HCT116 (cell line): ENCODE data around the gene IFNA1. TPM values are rescaled to one million over a fixed set of nuclear protein-coding genes. Genes with fewer than 3 reads are reported as not detected.

ENCODE experiments used
- ATAC-seq: fragments of 200-7000 bp; cut with Tn5 transposase; 2 replicates; pipeline ENCODE4 v1.9.1; 2020; ENCODE audit warnings: mild to moderate bottlenecking, moderate library complexity
- BruUV-seq: library from RNA; stranded (reverse); fragments of 400-500 nt; replicated peaks from 2 replicates; lab custom pipeline; 2021; lab: Mats Ljungman, UMichigan
- CTCF ChIA-PET: fragments of 300-600 bp; sonication (Branson Sonifier 250); formaldehyde crosslinking; loops from one replicate; lab custom pipeline; 2021; ENCODE audit warnings: antibody characterized with exemption; lab: Charles Lee
- POLR2A ChIA-PET: fragments of 300-600, 350-600 bp; sonication (Branson Sonifier 250); formaldehyde crosslinking; loops from one replicate; lab custom pipeline; 2021; ENCODE audit warnings: antibody characterized with exemption; lab: Charles Lee
- RAD21 ChIA-PET, 2 experiments: fragments of 300-600 bp; sonication (Branson Sonifier 250); formaldehyde crosslinking; loops; one replicate each; lab custom pipeline; 2023; ENCODE audit warnings: low total read pairs in 2 of 2; ENCODE audit not compliant: uncharacterized antibody in 2 of 2, unreplicated experiment in 2 of 2, low non-redundant PET in 1 of 2; lab: Charles Lee
- DNase-seq: peaks from one replicate; pipeline ENCODE4 v3.0.0-alpha.2; 2010; ENCODE audit warnings: low read depth, low spot score
- H2AFZ ChIP-seq: fragments of 200-600 bp; shearing (Covaris generic), sonication (generic); 2 replicates; pipeline ENCODE4 v1.6.1; 2017; ENCODE audit warnings: low read depth, mixed run types, mixed read lengths, antibody characterized with exemption, low read length; ENCODE audit not compliant: poor library complexity, severe bottlenecking
- H3K27ac ChIP-seq: 2 replicates; pipeline ENCODE4 v1.5.1; 2012; ENCODE audit warnings: low read depth, low read length
- H3K27me3 ChIP-seq: fragments of 200-600 bp; sonication (generic); 2 replicates; pipeline ENCODE4 v1.6.1; 2016; ENCODE audit warnings: mixed run types, low read length, mixed read lengths; ENCODE audit not compliant: insufficient read depth
- H3K36me3 ChIP-seq, 2 experiments: fragments of 200-500 bp in 1 of 2; fragments of 200-600 bp in 1 of 2; sonication (Bioruptor generic) in 1 of 2; sonication (generic) in 1 of 2; 2 replicates each; pipeline versions ENCODE4 v1.5.1 to v1.6.1; 2014 to 2016; ENCODE audit warnings: low read length in 2 of 2, inconsistent platforms in 1 of 2, mixed read lengths in 1 of 2, mixed run types in 1 of 2; ENCODE audit not compliant: insufficient read depth in 2 of 2, control insufficient read depth in 1 of 2
- H3K4me1 ChIP-seq, 2 experiments: fragments of 200-600 bp in 1 of 2; sonication (generic) in 1 of 2; 2 replicates each; pipeline versions ENCODE4 v1.5.1 to v1.6.1; 2012 to 2017; ENCODE audit warnings: low read length in 2 of 2, inconsistent platforms in 1 of 2, mild to moderate bottlenecking in 1 of 2, mixed read lengths in 1 of 2, mixed run types in 1 of 2, moderate library complexity in 1 of 2; ENCODE audit not compliant: insufficient read depth in 2 of 2, control insufficient read depth in 1 of 2
- H3K4me2 ChIP-seq: fragments of 200-600 bp; sonication (generic); 2 replicates; pipeline ENCODE4 v1.6.1; 2017; ENCODE audit warnings: mixed run types, low read length, mixed read lengths
- H3K4me3 ChIP-seq, 2 experiments: fragments of 200-600 bp in 1 of 2; sonication (generic) in 1 of 2; replicated peaks in 1 of 2; 2 replicates each; pipeline ENCODE4 v1.5.1; 2011 to 2016; ENCODE audit warnings: low read length in 2 of 2, control low read depth in 1 of 2, low read depth in 1 of 2, mild to moderate bottlenecking in 1 of 2, mixed read lengths in 1 of 2, mixed run types in 1 of 2
- H3K79me2 ChIP-seq: fragments of 200-600 bp; sonication (generic); 2 replicates; pipeline ENCODE4 v1.6.1; 2017; ENCODE audit warnings: mild to moderate bottlenecking, mixed run types, low read length, moderate library complexity, mixed read lengths; ENCODE audit not compliant: insufficient read depth
- H3K9ac ChIP-seq: fragments of 200-600 bp; sonication (generic); 2 replicates; pipeline ENCODE4 v1.6.1; 2016; ENCODE audit warnings: low read length, mixed read lengths
- H3K9me2 ChIP-seq: fragments of 200-600 bp; sonication (generic), shearing (Covaris generic); 2 replicates; pipeline ENCODE4 v1.6.1; 2017; ENCODE audit warnings: mixed run types, mild to moderate bottlenecking, moderate library complexity; ENCODE audit not compliant: insufficient read depth
- H3K9me3 ChIP-seq, 2 experiments: fragments of 200-500 bp in 1 of 2; fragments of 200-600 bp in 1 of 2; sonication (Bioruptor generic) in 1 of 2; sonication (generic) in 1 of 2; 2 replicates each; pipeline ENCODE4 v1.6.1; 2014 to 2017; ENCODE audit warnings: low read length in 2 of 2, mixed read lengths in 2 of 2, inconsistent platforms in 1 of 2, low read depth in 1 of 2, mild to moderate bottlenecking in 1 of 2, mixed run types in 1 of 2, moderate library complexity in 1 of 2; ENCODE audit not compliant: control insufficient read depth in 1 of 2, insufficient read depth in 1 of 2
- H4K20me1 ChIP-seq: fragments of 200-600 bp; sonication (generic), shearing (Covaris generic); 2 replicates; pipeline ENCODE4 v1.6.1; 2017; ENCODE audit warnings: mixed run types, mild to moderate bottlenecking, moderate library complexity; ENCODE audit not compliant: insufficient read depth
- CEBPB ChIP-seq: IDR thresholded peaks from 2 replicates; pipeline ENCODE4 v1.6.1; 2012; ENCODE audit warnings: low read depth
- EGR1 ChIP-seq: IDR thresholded peaks from 2 replicates; pipeline ENCODE4 v1.6.1; 2012; ENCODE audit warnings: low read depth
- ELF1 ChIP-seq: IDR thresholded peaks from 2 replicates; pipeline ENCODE4 v1.6.1; 2012; ENCODE audit warnings: low read depth, borderline replicate concordance
- EZH2 ChIP-seq: fragments of 200-600 bp; sonication (generic); IDR thresholded peaks from 2 replicates; pipeline ENCODE4 v1.6.1; 2017; ENCODE audit warnings: antibody characterized with exemption, mixed run types
- EZH2phosphoT487 ChIP-seq: fragments of 200-600 bp; IDR thresholded peaks from 2 replicates; pipeline ENCODE4 v1.6.1; 2018; ENCODE audit warnings: antibody characterized with exemption, borderline replicate concordance
- JUND ChIP-seq: IDR thresholded peaks from 2 replicates; pipeline ENCODE4 v1.6.1; 2012
- POLR2AphosphoS5 ChIP-seq: IDR thresholded peaks from 2 replicates; pipeline ENCODE4 v1.6.1; 2011; ENCODE audit warnings: mild to moderate bottlenecking, low read depth, low read length, moderate library complexity
- RAD21 ChIP-seq: IDR thresholded peaks from 2 replicates; pipeline ENCODE4 v1.6.1; 2012; ENCODE audit warnings: low read depth, mild to moderate bottlenecking
- SP1 ChIP-seq: IDR thresholded peaks from 2 replicates; pipeline ENCODE4 v1.6.1; 2012; ENCODE audit warnings: low read depth
- SRF ChIP-seq: IDR thresholded peaks from 2 replicates; pipeline ENCODE4 v1.6.1; 2012; ENCODE audit warnings: low read depth
- TCF7L2 ChIP-seq: IDR thresholded peaks from 2 replicates; pipeline ENCODE4 v1.7.0; 2011; ENCODE audit warnings: borderline replicate concordance, inconsistent platforms; ENCODE audit not compliant: insufficient read depth, insufficient read length; ENCODE audit errors: extremely low read depth
- ZNF274 ChIP-seq: fragments of 200-500 bp; sonication (Bioruptor generic); IDR thresholded peaks from 2 replicates; pipeline ENCODE4 v1.6.1; 2014; ENCODE audit warnings: mild to moderate bottlenecking, low read depth, low read length, inconsistent platforms
- intact Hi-C: fragments of 100-400 bp; cut with micrococcal nuclease; formaldehyde crosslinking; loops from 2 replicates; pipeline ENCODE4 v1.10.0; 2022
- total RNA-seq: library from RNA; stranded (reverse); gene quantifications from one replicate; pipeline ENCODE4 v1.2.1, GENCODE V29; 2021; ENCODE audit not compliant: unreplicated experiment
- TF ChIP-seq, protein P1 (sequence below): IDR thresholded peaks from 2 replicates; pipeline ENCODE4 v1.6.1; 2012
- TF ChIP-seq, protein P2 (sequence below): IDR thresholded peaks from 2 replicates; pipeline ENCODE4 v1.6.1; 2012; ENCODE audit warnings: low read depth
- TF ChIP-seq, protein P3 (sequence below): IDR thresholded peaks from 2 replicates; pipeline ENCODE4 v1.6.1; 2011; ENCODE audit warnings: mild to moderate bottlenecking, low read length, moderate library complexity; ENCODE audit not compliant: insufficient replicate concordance; ENCODE audit errors: extremely low read depth
- TF ChIP-seq, protein P4 (sequence below): IDR thresholded peaks from 2 replicates; pipeline ENCODE4 v1.6.1; 2012

The IFNA1 gene
- total RNA-seq, 1 experiment from 2014 or later, result not detected

DNA sequence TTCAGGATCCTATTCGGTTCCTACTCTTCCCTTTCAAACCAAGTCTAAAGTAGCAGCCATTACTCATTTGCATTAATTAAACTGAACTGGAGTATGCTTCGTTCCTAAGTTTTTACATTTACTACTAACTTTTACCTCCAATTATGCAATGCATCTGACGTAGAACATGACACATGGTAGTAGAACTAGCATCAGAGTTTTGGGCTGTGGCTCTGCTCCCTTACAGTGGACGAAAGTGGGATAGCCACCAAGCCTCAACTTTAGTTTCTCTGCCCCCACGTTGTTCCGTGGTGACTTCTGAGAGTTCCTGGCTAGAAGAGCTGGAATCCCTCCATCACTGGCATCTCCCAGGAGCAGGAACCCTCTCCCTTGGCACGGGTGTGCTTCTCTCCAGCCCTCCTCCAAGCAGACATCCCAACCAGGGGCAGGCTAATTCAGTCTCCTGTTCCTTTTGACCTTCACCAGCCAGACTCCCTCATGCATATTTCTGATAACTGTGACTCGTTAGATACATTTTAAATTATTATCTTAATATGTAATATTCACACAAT, 39.0 kb downstream of the IFNA1 start:
- Histone ChIP-seq H3K79me2 (no peaks in the 10 kb centered on the region), H3K9ac (no peak overlapping the region), H3K36me3 (no peaks in the 10 kb centered on the region), H3K27ac (no peak overlapping the region), H2AFZ (no peak overlapping the region), H3K9me3 (no peaks in the 10 kb centered on the region), H3K27me3 (no peaks in the 10 kb centered on the region), H3K9me2 (no peaks in the 10 kb centered on the region), H4K20me1 (no peaks in the 10 kb centered on the region), H3K4me1 (no peaks in the 10 kb centered on the region)
- no TSS peak for BruUV-seq
- ChIA-PET POLR2A (no interaction called here), CTCF (no interaction called here)
- no peak for ATAC-seq
- intact Hi-C loops, result no loop called here
- no peak for TF ChIP-seq EZH2
- no peak for TF ChIP-seq ZNF274
- TF ChIP-seq SP1, result no peak
- TF ChIP-seq, protein P1, sequence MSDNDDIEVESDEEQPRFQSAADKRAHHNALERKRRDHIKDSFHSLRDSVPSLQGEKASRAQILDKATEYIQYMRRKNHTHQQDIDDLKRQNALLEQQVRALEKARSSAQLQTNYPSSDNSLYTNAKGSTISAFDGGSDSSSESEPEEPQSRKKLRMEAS, result no peak
- no peak for TF ChIP-seq SRF
- TF ChIP-seq CEBPB, result no peak
- TF ChIP-seq JUND, result no peak
- TF ChIP-seq RAD21, result no peak
- TF ChIP-seq, protein P2, sequence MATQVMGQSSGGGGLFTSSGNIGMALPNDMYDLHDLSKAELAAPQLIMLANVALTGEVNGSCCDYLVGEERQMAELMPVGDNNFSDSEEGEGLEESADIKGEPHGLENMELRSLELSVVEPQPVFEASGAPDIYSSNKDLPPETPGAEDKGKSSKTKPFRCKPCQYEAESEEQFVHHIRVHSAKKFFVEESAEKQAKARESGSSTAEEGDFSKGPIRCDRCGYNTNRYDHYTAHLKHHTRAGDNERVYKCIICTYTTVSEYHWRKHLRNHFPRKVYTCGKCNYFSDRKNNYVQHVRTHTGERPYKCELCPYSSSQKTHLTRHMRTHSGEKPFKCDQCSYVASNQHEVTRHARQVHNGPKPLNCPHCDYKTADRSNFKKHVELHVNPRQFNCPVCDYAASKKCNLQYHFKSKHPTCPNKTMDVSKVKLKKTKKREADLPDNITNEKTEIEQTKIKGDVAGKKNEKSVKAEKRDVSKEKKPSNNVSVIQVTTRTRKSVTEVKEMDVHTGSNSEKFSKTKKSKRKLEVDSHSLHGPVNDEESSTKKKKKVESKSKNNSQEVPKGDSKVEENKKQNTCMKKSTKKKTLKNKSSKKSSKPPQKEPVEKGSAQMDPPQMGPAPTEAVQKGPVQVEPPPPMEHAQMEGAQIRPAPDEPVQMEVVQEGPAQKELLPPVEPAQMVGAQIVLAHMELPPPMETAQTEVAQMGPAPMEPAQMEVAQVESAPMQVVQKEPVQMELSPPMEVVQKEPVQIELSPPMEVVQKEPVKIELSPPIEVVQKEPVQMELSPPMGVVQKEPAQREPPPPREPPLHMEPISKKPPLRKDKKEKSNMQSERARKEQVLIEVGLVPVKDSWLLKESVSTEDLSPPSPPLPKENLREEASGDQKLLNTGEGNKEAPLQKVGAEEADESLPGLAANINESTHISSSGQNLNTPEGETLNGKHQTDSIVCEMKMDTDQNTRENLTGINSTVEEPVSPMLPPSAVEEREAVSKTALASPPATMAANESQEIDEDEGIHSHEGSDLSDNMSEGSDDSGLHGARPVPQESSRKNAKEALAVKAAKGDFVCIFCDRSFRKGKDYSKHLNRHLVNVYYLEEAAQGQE, result no peak
- TF ChIP-seq, protein P3, sequence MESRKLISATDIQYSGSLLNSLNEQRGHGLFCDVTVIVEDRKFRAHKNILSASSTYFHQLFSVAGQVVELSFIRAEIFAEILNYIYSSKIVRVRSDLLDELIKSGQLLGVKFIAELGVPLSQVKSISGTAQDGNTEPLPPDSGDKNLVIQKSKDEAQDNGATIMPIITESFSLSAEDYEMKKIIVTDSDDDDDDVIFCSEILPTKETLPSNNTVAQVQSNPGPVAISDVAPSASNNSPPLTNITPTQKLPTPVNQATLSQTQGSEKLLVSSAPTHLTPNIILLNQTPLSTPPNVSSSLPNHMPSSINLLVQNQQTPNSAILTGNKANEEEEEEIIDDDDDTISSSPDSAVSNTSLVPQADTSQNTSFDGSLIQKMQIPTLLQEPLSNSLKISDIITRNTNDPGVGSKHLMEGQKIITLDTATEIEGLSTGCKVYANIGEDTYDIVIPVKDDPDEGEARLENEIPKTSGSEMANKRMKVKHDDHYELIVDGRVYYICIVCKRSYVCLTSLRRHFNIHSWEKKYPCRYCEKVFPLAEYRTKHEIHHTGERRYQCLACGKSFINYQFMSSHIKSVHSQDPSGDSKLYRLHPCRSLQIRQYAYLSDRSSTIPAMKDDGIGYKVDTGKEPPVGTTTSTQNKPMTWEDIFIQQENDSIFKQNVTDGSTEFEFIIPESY, result no peak
- no peak for TF ChIP-seq POLR2AphosphoS5
- no peak for TF ChIP-seq EGR1
- TF ChIP-seq TCF7L2, result no peak
- TF ChIP-seq, protein P4, sequence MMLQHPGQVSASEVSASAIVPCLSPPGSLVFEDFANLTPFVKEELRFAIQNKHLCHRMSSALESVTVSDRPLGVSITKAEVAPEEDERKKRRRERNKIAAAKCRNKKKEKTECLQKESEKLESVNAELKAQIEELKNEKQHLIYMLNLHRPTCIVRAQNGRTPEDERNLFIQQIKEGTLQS, result no peak
- TF ChIP-seq ELF1, result no peak
- no peak for TF ChIP-seq EZH2phosphoT487
- TF ChIP-seq, all 23 proteins: peak for 0
- DNase-seq, result no peak
- RAD21 ChIA-PET, result no interaction called here
- Histone ChIP-seq H3K4me2 (no peak overlapping the region), H3K4me3 (no peak overlapping the region)
